ENCODE data around the gene SNX17.
"Not testable (repeated sequence)": the region's sequence is repeated elsewhere in the genome, so short reads cannot be mapped to it uniquely, and the experiment has no call there.

Gene SNX17

GRCh38 chr2:27422958-27423357, 52.5 kb downstream of the SNX17 start:
- H3K27ac ChIP-seq = no peak overlapping the region
- no peak for TF ChIP-seq CTCF (conservative IDR thresholded peaks at IDR 0.05)
- no peak for TF ChIP-seq ZFX (IDR thresholded peaks at IDR 0.05)

- not testable (repeated sequence) for H3K27ac ChIP-seq
These were observed 54.6 kb downstream of the SNX17 start for GRCh38 chr2:27425039-27425438.

Data from C4-2B (cell line).